DOHH2 (cell line): Measurements from ENCODE around the gene THYN1.

Experiments used
- H3F3A ChIP-seq: fragments of 200-600 bp; sonication (generic), shearing (Covaris generic); 2 replicates; pipeline ENCODE4 v1.6.0; 2016; ENCODE audit warnings: antibody characterized with exemption, mild to moderate bottlenecking; ENCODE audit not compliant: control insufficient read depth, insufficient read depth
- H3K27ac ChIP-seq: fragments of 200-600 bp; sonication (generic); 2 replicates; pipeline ENCODE4 v1.5.1; 2014; ENCODE audit warnings: low read depth, mild to moderate bottlenecking, low read length, moderate library complexity
- H3K27me3 ChIP-seq: fragments of 200-600 bp; sonication (generic); 2 replicates; pipeline ENCODE4 v1.6.1; 2014; ENCODE audit warnings: mild to moderate bottlenecking, low read length, mixed read lengths; ENCODE audit not compliant: control insufficient read depth
- H3K36me3 ChIP-seq: fragments of 200-600 bp; sonication (generic); 2 replicates; pipeline ENCODE4 v1.6.1; 2014; ENCODE audit warnings: mild to moderate bottlenecking, low read length, moderate library complexity, mixed read lengths; ENCODE audit not compliant: control insufficient read depth
- H3K4me1 ChIP-seq: fragments of 200-600 bp; sonication (generic); 2 replicates; pipeline ENCODE4 v1.6.1; 2014; ENCODE audit warnings: mild to moderate bottlenecking, low read length, mixed read lengths; ENCODE audit not compliant: control insufficient read depth
- H3K4me2 ChIP-seq: fragments of 200-600 bp; sonication (generic); 2 replicates; pipeline ENCODE4 v1.6.0; 2014; ENCODE audit warnings: mild to moderate bottlenecking, low read length, moderate library complexity
- H3K4me3 ChIP-seq: fragments of 200-600 bp; sonication (generic); 2 replicates; pipeline ENCODE4 v1.5.1; 2014; ENCODE audit warnings: mild to moderate bottlenecking, low read length, mixed read lengths
- H3K79me2 ChIP-seq: fragments of 200-600 bp; sonication (generic); 2 replicates; pipeline ENCODE4 v1.6.1; 2014; ENCODE audit warnings: mild to moderate bottlenecking, low read length, mixed read lengths; ENCODE audit not compliant: control insufficient read depth
- H3K9me2 ChIP-seq: fragments of 200-600 bp; sonication (generic); replicated peaks from 2 replicates; pipeline ENCODE4 v1.6.1; 2014; ENCODE audit warnings: mild to moderate bottlenecking, low read length, mixed read lengths; ENCODE audit not compliant: control insufficient read depth
- H3K9me3 ChIP-seq: fragments of 200-600 bp; sonication (generic); 2 replicates; pipeline ENCODE4 v1.6.1; 2014; ENCODE audit warnings: antibody characterized with exemption, low read length, mixed read lengths; ENCODE audit not compliant: control insufficient read depth, insufficient read depth
- H4K20me1 ChIP-seq: fragments of 200-600 bp; sonication (generic); 2 replicates; pipeline ENCODE4 v1.6.0; 2014; ENCODE audit warnings: low read depth, mild to moderate bottlenecking, antibody characterized with exemption, low read length, moderate library complexity; ENCODE audit not compliant: control insufficient read depth, insufficient read depth
- CTCF ChIP-seq: fragments of 200-600 bp; sonication (generic); IDR thresholded peaks from one replicate; pipeline ENCODE4 v1.5.1; 2014; ENCODE audit warnings: antibody characterized with exemption, mild to moderate bottlenecking, low read depth, low read length; ENCODE audit not compliant: poor library complexity, severe bottlenecking
- EZH2phosphoT487 ChIP-seq: fragments of 200-600 bp; sonication (generic); IDR thresholded peaks from 2 replicates; pipeline ENCODE4 v1.6.1; 2017; ENCODE audit warnings: borderline replicate concordance, mild to moderate bottlenecking, antibody characterized with exemption, low read length, moderate library complexity, mixed read lengths

Gene THYN1

DNA sequence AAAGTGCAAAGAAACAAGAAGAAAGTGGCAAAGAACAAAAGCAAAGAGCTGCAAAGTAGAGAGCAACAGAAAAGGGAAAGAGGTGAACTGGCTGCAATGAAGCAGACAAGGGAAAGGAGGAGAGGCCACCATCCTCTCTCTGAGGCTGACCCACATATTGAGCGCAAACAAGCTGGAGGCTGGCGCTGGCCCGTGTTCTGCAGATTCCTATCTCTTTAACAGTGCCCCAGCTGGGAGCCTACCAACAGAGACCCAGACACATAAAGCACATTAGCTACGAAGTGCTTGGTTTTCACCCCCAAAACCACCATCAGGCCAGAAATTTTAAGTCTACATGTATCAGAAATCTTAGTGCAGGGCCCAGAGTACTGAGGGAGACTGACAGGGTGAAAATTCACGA is 47.0 kb downstream of the THYN1 start:
- H3K27me3 ChIP-seq = no peaks in the 10 kb centered on the region
- H3K36me3 ChIP-seq = peaks cover 94% of the 10 kb centered on the region
- no peaks in the 10 kb centered on the region for H3K9me2 ChIP-seq
- H3K9me3 ChIP-seq = no peaks in the 10 kb centered on the region
- H3K27ac ChIP-seq = no peak overlapping the region
- no peaks in the 10 kb centered on the region for H3K4me1 ChIP-seq
- peaks cover 11% of the 10 kb centered on the region; the same call in 1 of the 2 replicates for H4K20me1 ChIP-seq
- no peak overlapping the region for H3K4me2 ChIP-seq
- peaks cover 12% of the 10 kb centered on the region for H3K79me2 ChIP-seq
- TF ChIP-seq CTCF (no peak), EZH2phosphoT487 (no peak)
- no peak overlapping the region for H3K4me3 ChIP-seq
- 0 out of 2 replicates have a peak, but pooled peaks cover 3% of the 10 kb centered on the region for H3F3A ChIP-seq

DNA sequence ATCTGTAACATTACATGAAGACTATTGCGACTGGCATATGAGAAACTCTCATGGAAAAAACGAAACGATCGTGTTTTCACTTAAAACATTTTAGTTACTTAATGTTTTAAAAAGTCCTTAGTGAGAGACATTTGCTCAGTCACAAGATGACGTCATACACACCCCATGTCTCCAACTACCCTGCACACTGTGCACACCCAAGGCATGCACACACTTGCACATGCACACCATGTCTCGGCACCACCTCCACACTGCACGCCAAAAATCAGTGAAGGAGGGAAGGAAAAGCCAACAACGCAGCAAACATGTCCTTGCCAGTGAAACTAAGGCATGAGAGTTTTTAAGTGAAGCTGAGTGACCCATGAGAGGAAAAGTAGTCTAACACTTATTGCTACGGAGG is 47.4 kb downstream of the THYN1 start:
- no peaks in the 10 kb centered on the region for H3K9me3 ChIP-seq
- H3K9me2 ChIP-seq = no peaks in the 10 kb centered on the region
- no peak overlapping the region for H3K4me2 ChIP-seq
- H3K27me3 ChIP-seq = no peaks in the 10 kb centered on the region
- H3K27ac ChIP-seq = no peak overlapping the region
- H3K4me1 ChIP-seq = no peaks in the 10 kb centered on the region
- H3K4me3 ChIP-seq = no peak overlapping the region
- peaks cover 8% of the 10 kb centered on the region for H3K79me2 ChIP-seq
- peaks cover 94% of the 10 kb centered on the region for H3K36me3 ChIP-seq
- 0 out of 2 replicates have a peak, but pooled peaks cover 3% of the 10 kb centered on the region for H3F3A ChIP-seq
- TF ChIP-seq CTCF (no peak), EZH2phosphoT487 (no peak)
- peaks cover 7% of the 10 kb centered on the region; the same call in 1 of the 2 replicates for H4K20me1 ChIP-seq

DNA sequence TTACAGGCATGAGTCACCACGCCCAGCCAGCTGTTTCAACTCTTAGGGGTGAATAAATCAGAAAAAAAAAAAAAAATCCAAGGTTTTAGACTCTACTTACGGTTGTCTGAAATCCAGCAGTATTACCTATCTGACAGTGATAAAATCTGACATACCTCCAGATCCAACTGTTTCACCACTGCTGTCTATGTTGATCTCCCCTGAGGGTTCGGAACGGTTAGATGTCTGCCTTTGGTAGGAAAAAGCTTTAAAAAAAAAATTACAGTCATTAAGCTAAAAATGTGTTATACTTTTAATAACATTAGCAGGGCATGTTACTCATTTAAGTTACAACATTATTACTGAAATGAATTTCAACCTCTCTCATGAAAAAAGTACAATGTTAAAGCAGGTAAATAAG is 50.5 kb downstream of the THYN1 start:
- Histone ChIP-seq H3K9me3 (no peaks in the 10 kb centered on the region), H3K4me1 (no peaks in the 10 kb centered on the region), H3K79me2 (peaks cover 1% of the 10 kb centered on the region; the same call in 1 of the 2 replicates), H3F3A (no peaks in the 10 kb centered on the region), H3K27me3 (no peaks in the 10 kb centered on the region), H3K4me2 (no peak overlapping the region), H3K36me3 (peaks cover 91% of the 10 kb centered on the region), H3K9me2 (no peaks in the 10 kb centered on the region), H4K20me1 (no peaks in the 10 kb centered on the region), H3K27ac (no peak overlapping the region), H3K4me3 (no peak overlapping the region)
- TF ChIP-seq EZH2phosphoT487 (no peak), CTCF (no peak)

DNA sequence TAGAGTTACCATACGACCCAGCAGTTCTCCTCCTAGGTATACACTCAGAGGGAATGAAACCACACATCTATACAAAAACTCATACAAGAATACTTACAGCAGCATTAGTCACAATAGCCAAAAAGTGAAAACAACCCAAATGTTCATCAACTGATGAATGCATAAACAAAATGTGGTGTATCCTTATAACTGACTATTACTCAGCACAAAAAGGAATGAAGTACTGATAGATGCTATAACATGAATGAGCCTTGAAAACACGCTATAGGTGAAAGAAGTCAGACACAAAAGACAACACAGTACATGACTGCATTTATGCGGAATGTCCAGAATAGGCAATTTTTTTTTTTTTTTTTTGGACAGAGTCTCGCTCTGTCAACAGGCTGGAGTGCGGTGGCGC is 52.5 kb downstream of the THYN1 start:
- no peak overlapping the region for H3K4me2 ChIP-seq
- no peaks in the 10 kb centered on the region for H3K9me3 ChIP-seq
- H3K4me1 ChIP-seq = no peaks in the 10 kb centered on the region
- peaks cover 90% of the 10 kb centered on the region for H3K36me3 ChIP-seq
- no peaks in the 10 kb centered on the region for H3K27me3 ChIP-seq
- no peaks in the 10 kb centered on the region for H3K9me2 ChIP-seq
- H4K20me1 ChIP-seq = no peaks in the 10 kb centered on the region
- no peak overlapping the region for H3K27ac ChIP-seq
- H3K79me2 ChIP-seq = peaks cover 3% of the 10 kb centered on the region; the same call in 1 of the 2 replicates
- H3F3A ChIP-seq = no peaks in the 10 kb centered on the region
- TF ChIP-seq CTCF (no peak), EZH2phosphoT487 (no peak)
- H3K4me3 ChIP-seq = no peak overlapping the region
